Measurements from ENCODE around the gene BCAP29. TPM values are rescaled to one million over a fixed set of nuclear protein-coding genes. Genes with fewer than 3 reads are reported as not detected.
A peak's percentile ranks its signal among the peaks of the same experiment; 100 is the strongest.

Gene BCAP29
- total and polyA plus RNA-seq, 2 donors (not counting 3 experiments of a cell fraction or from before 2014, with no cell fraction given), result 122 to 162 TPM

DNA sequence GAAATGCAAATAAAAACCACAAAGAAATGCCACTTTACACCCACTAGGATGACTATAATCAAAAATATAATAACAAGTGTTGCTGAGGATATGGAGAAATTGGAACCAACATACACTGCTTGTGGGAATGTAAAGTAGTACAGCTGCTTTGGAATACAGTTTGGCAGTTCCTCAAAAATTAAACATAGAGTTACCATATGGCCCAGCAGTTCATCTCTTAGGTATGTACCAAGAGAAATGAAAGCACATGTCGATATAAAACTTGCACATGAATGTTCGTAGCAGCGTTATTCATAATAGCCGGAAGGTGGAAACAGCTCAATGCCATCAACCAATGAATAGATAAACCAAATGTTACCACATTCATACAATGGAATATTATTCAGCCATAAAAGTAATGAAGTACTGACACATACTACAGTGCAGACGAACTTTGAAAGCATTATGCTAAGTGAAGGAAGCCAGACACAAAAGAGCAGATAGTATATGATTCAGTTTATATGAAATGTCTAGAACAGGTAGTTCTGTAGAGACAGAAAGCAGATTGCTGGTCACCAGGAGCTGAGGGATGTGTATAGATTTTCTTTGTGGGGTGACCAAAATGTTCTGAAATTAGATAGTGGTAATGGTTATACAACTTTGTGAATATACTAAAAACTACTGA is 12.4 kb downstream of the BCAP29 start:
- no peaks in the 10 kb centered on the region for H4K20me1 ChIP-seq (replicated peaks; ENCODE audit: control insufficient read depth, extremely low read depth, insufficient read depth, low read length)
- no peak overlapping the region for H2AFZ ChIP-seq (ENCODE audit: low read depth, low read length)
- H3K4me3 ChIP-seq (replicated peaks in 1 of 3; ENCODE audit: insufficient read depth in 1 of 3, low read depth in 1 of 3, low read length in 3 of 3), result no peak overlapping the region
- no peak overlapping the region for H3K9ac ChIP-seq (replicated peaks; ENCODE audit: extremely low read depth, insufficient read depth, low read length)
- H3K4me1 ChIP-seq (ENCODE audit: control insufficient read depth, extremely low read depth, insufficient read depth, low read length), result peaks cover 47% of the 10 kb centered on the region
- POLR2A ChIA-PET, result no interaction called here
- TF ChIP-seq, protein P1, sequence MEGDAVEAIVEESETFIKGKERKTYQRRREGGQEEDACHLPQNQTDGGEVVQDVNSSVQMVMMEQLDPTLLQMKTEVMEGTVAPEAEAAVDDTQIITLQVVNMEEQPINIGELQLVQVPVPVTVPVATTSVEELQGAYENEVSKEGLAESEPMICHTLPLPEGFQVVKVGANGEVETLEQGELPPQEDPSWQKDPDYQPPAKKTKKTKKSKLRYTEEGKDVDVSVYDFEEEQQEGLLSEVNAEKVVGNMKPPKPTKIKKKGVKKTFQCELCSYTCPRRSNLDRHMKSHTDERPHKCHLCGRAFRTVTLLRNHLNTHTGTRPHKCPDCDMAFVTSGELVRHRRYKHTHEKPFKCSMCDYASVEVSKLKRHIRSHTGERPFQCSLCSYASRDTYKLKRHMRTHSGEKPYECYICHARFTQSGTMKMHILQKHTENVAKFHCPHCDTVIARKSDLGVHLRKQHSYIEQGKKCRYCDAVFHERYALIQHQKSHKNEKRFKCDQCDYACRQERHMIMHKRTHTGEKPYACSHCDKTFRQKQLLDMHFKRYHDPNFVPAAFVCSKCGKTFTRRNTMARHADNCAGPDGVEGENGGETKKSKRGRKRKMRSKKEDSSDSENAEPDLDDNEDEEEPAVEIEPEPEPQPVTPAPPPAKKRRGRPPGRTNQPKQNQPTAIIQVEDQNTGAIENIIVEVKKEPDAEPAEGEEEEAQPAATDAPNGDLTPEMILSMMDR (IDR thresholded peaks at IDR 0.05; ENCODE audit: extremely low read depth in 1 of 2, insufficient read depth in 1 of 2, low read depth in 1 of 2, low read length in 2 of 2), result no peak
- TF ChIP-seq POLR2A (IDR thresholded peaks at IDR 0.05; ENCODE audit: low read depth, low read length) (no peak), JUN (IDR thresholded peaks at IDR 0.05; ENCODE audit: borderline replicate concordance, insufficient read depth, insufficient read length, low read depth) (no peak), POLR2AphosphoS5 (IDR thresholded peaks at IDR 0.05; ENCODE audit: insufficient read depth, low read depth, low read length) (no peak)
- DNase-seq (ENCODE audit: low read depth, low spot score), result no peak
- no peak for FAIRE-seq
- H3K9me3 ChIP-seq (replicated peaks; ENCODE audit: control insufficient read depth, insufficient read depth, low read length), result no peaks in the 10 kb centered on the region
- no TSS peak for BruUV-seq (replicated peaks)
- CTCF ChIA-PET, result interaction anchor here (1.1 to 1.7 kb wide), 4 partner anchors 9 to 133 kb away, joined by 3 to 6 read pairs (median 4); no protein-coding TSS in a partner anchor
- H3K27me3 ChIP-seq (ENCODE audit: control insufficient read depth in 2 of 2, insufficient read depth in 2 of 2, low read length in 2 of 2), result no peaks in the 10 kb centered on the region
- intact Hi-C loops (cut with micrococcal nuclease), result loop anchor here (10.0 kb wide), 1 partner anchor 128 kb away; no protein-coding TSS in a partner anchor
- no peaks in the 10 kb centered on the region for H3K9me1 ChIP-seq (replicated peaks; ENCODE audit: control insufficient read depth, extremely low read depth, insufficient read depth, low read length)
- H3K79me2 ChIP-seq (ENCODE audit: control insufficient read depth, insufficient read depth, low read length), result peaks cover 26% of the 10 kb centered on the region
- peaks cover 2 to 3% of the 10 kb centered on the region in 2 experiments for H3K36me3 ChIP-seq (ENCODE audit: control insufficient read depth in 2 of 2, extremely low read depth in 1 of 2, insufficient read depth in 2 of 2, low read length in 2 of 2)
- dilution Hi-C loops (cut with MboI; ENCODE audit: extremely low pct_ligation_motif_present, low sequenced_read_pairs), result no loop called here
- peak overlapping the region; percentile 97 for H3K27ac ChIP-seq (ENCODE audit: insufficient read depth, low read depth, low read length)
- H3K4me2 ChIP-seq (ENCODE audit: insufficient read depth, low read length), result no peak overlapping the region

DNA sequence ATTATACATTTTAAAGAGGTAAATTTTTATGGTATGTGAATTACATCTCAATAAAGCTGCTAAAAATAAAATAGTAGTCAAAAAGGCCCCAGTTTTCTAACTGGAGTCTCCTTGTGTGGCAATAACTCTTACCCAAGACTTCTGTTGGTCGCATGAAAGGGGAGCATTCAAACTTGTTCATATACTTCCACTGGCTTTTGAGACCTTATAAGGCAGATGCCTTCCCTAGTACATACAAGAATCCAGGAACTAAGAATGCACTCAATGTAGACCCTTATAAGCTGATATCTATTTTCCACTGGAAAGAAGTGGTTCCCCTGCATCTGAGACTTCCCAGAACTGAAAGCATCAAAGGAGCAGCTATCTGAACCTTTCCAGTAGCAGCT is 13.0 kb downstream of the BCAP29 start:
- Histone ChIP-seq H3K36me3 (ENCODE audit: control insufficient read depth in 2 of 2, extremely low read depth in 1 of 2, insufficient read depth in 2 of 2, low read length in 2 of 2) (peaks cover 2 to 3% of the 10 kb centered on the region in 2 experiments), H3K4me1 (ENCODE audit: control insufficient read depth, extremely low read depth, insufficient read depth, low read length) (peaks cover 53% of the 10 kb centered on the region)
- CTCF ChIA-PET, result interaction anchor here (1.1 to 2.6 kb wide), 5 partner anchors 9 to 133 kb away, joined by 3 to 20 read pairs (median 4); partner anchors contain the start of genes COG5 and DUS4L

More for the DNA sequence above, 13.0 kb downstream of the BCAP29 start:
- no peaks in the 10 kb centered on the region for H3K9me1 ChIP-seq (replicated peaks; ENCODE audit: control insufficient read depth, extremely low read depth, insufficient read depth, low read length)
- BruUV-seq (replicated peaks), result no TSS peak
- peaks cover 25% of the 10 kb centered on the region for H3K79me2 ChIP-seq (ENCODE audit: control insufficient read depth, insufficient read depth, low read length)
- H2AFZ ChIP-seq (ENCODE audit: low read depth, low read length), result no peak overlapping the region
- H4K20me1 ChIP-seq (replicated peaks; ENCODE audit: control insufficient read depth, extremely low read depth, insufficient read depth, low read length), result no peaks in the 10 kb centered on the region
- intact Hi-C loops (cut with micrococcal nuclease) (loop anchor here (10.0 kb wide), 1 partner anchor 128 kb away; no protein-coding TSS in a partner anchor), dilution Hi-C loops (cut with MboI; ENCODE audit: extremely low pct_ligation_motif_present, low sequenced_read_pairs) (no loop called here)
- FAIRE-seq (no peak), DNase-seq (ENCODE audit: low read depth, low spot score) (peak; percentile 10)
- no peak overlapping the region for H3K9ac ChIP-seq (replicated peaks; ENCODE audit: extremely low read depth, insufficient read depth, low read length)
- no peaks in the 10 kb centered on the region for H3K27me3 ChIP-seq (ENCODE audit: control insufficient read depth in 2 of 2, insufficient read depth in 2 of 2, low read length in 2 of 2)
- no peak for TF ChIP-seq GATA2 (IDR thresholded peaks at IDR 0.05; ENCODE audit: insufficient read depth, insufficient read length, low read depth, low read length)
- TF ChIP-seq, protein P2, sequence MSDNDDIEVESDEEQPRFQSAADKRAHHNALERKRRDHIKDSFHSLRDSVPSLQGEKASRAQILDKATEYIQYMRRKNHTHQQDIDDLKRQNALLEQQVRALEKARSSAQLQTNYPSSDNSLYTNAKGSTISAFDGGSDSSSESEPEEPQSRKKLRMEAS (IDR thresholded peaks at IDR 0.05; ENCODE audit: insufficient read depth, insufficient read length), result no peak
- TF ChIP-seq JUN (IDR thresholded peaks at IDR 0.05; ENCODE audit: borderline replicate concordance, insufficient read depth, insufficient read length, low read depth), result no peak
- no peak for TF ChIP-seq MYC (IDR thresholded peaks at IDR 0.05; ENCODE audit: low read depth, low read length)
- TF ChIP-seq EZH2 (IDR thresholded peaks at IDR 0.05; ENCODE audit: borderline replicate concordance, low read depth, low read length, severe bottlenecking), result no peak
- TF ChIP-seq POLR2A (IDR thresholded peaks at IDR 0.05; ENCODE audit: low read depth, low read length), result no peak
- no peak for TF ChIP-seq POLR2AphosphoS5 (IDR thresholded peaks at IDR 0.05; ENCODE audit: insufficient read depth, low read depth, low read length)
- TF ChIP-seq, protein P1 (IDR thresholded peaks at IDR 0.05; ENCODE audit: extremely low read depth in 1 of 2, insufficient read depth in 1 of 2, low read depth in 1 of 2, low read length in 2 of 2), result no peak
- no peak for TF ChIP-seq FOS (IDR thresholded peaks at IDR 0.05; ENCODE audit: borderline replicate concordance, insufficient read depth, low read length)
- no peak overlapping the region for H3K4me2 ChIP-seq (ENCODE audit: insufficient read depth, low read length)
- H3K4me3 ChIP-seq (replicated peaks in 1 of 3; ENCODE audit: insufficient read depth in 1 of 3, low read depth in 1 of 3, low read length in 3 of 3), result no peak overlapping the region
- POLR2A ChIA-PET, result no interaction called here
- H3K9me3 ChIP-seq (replicated peaks; ENCODE audit: control insufficient read depth, insufficient read depth, low read length), result no peaks in the 10 kb centered on the region
- H3K27ac ChIP-seq (ENCODE audit: insufficient read depth, low read depth, low read length), result peak overlapping the region; percentile 97

Data from endothelial cell of umbilical vein (primary cell).